ENCODE measurements around the gene PPP2R3A. TPM values are rescaled to one million over a fixed set of nuclear protein-coding genes. Genes with fewer than 3 reads are reported as not detected.
"Not testable (repeated sequence)": the region's sequence is repeated elsewhere in the genome, so short reads cannot be mapped to it uniquely, and the experiment has no call there.

PPP2R3A gene
- total RNA-seq, 2 donors from 2014 or later = 0.11 to 0.24 TPM

DNA sequence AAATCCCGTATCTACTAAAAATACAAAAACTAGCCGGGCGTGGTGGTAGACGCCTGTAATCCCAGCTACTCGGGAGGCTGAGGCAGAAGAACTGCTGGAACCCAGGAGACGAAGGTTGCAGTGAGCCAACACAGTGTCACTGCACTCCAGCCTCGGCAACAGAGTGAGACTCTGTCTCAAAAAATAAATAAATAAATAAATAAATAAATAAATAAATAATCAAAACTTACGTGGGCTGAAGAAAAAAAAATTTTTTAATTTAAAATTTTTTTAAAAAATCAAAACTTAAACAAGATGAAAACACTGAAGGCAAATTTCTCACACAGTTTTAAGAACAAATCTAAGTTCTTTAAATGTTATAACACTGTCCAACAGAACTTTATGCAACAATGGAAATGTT, 216.2 kb downstream of the PPP2R3A start:
- DNase-seq (ENCODE audit: low spot score) (no peak), ATAC-seq (no peak)
- Mint-ChIP-seq H3K36me3 (no peaks in the 10 kb centered on the region), H3K27ac (peak overlapping the region; percentile 54 to 59), H3K4me1 (ENCODE audit: low read depth in 2 of 2) (peaks cover 38 to 44% of the 10 kb centered on the region in 2 donors), H3K9me3 (no peaks in the 10 kb centered on the region), H3K27me3 (no peaks in the 10 kb centered on the region), H3K4me3 (no peak overlapping the region)

DNA sequence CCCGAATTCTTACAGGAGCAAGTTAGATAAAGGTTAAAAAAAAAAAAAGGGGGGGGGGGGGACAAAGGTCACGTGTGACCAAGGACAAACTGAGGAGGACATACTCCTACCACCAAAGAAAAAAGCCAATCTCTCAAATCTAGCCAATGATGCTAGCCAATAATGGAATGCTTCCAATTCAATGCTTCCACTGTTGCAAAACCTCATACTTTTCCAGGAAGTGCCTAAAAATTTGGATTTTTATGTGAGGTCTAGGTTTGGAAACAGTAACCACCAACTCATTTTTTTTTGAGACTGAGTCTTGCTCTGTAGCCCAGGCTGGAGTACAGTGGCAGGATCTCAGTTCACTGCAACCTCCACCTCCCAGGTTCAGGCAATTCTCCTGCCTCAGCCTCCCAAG, 219.2 kb downstream of the PPP2R3A start:
- no peak for ATAC-seq
- no peak overlapping the region for H3K4me3 Mint-ChIP-seq
- peak overlapping the region in 1 of 2 donors; percentile 59 for H3K27ac Mint-ChIP-seq
- H3K9me3 Mint-ChIP-seq = no peaks in the 10 kb centered on the region
- no peaks in the 10 kb centered on the region for H3K27me3 Mint-ChIP-seq
- peaks cover 42 to 54% of the 10 kb centered on the region in 2 donors for H3K4me1 Mint-ChIP-seq (ENCODE audit: low read depth in 2 of 2)
- no peak for DNase-seq (ENCODE audit: low spot score)
- H3K36me3 Mint-ChIP-seq = no peaks in the 10 kb centered on the region

GRCh38 chr3:136186344-136186743, 220.8 kb downstream of the PPP2R3A start:
- ATAC-seq (peak; percentile 72 to 77), DNase-seq (ENCODE audit: low spot score) (no peak)
- H3K9me3 Mint-ChIP-seq = no peaks in the 10 kb centered on the region
- no peaks in the 10 kb centered on the region for H3K27me3 Mint-ChIP-seq
- peak overlapping the region; percentile 56 to 70 for H3K27ac Mint-ChIP-seq
- no peaks in the 10 kb centered on the region for H3K36me3 Mint-ChIP-seq
- H3K4me3 Mint-ChIP-seq = peak overlapping the region; percentile 68
- peaks cover 53 to 65% of the 10 kb centered on the region in 2 donors for H3K4me1 Mint-ChIP-seq (ENCODE audit: low read depth in 2 of 2)

DNA sequence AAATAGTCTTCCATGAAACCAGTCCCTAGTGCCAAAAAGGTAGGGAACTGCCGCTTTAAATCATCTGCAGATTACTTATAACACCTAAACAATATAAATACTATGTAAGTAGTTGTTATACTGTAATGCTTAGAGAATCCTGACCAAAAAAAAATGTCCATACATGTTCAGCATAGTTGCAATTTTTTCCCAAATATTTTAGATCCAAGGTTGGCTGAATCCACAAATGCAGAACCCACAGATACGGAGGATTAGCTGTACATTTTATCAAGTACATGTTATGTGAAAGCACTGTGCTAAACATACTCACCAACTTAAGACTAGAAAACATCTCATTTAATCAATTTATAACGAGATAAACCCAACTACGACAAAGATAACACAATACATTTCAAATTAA, 221.3 kb downstream of the PPP2R3A start:
- Mint-ChIP-seq H3K27me3 (no peaks in the 10 kb centered on the region), H3K36me3 (no peaks in the 10 kb centered on the region), H3K4me1 (ENCODE audit: low read depth in 2 of 2) (peaks cover 58 to 70% of the 10 kb centered on the region in 2 donors), H3K27ac (peak overlapping the region; percentile 44 to 70), H3K9me3 (no peaks in the 10 kb centered on the region), H3K4me3 (peak overlapping the region; percentile 68)
- no peak for ATAC-seq
- DNase-seq (ENCODE audit: low spot score) = no peak

GRCh38 chr3:136187868-136188267, 222.3 kb downstream of the PPP2R3A start:
- no peak for DNase-seq (ENCODE audit: low spot score)
- H3K36me3 Mint-ChIP-seq = peaks cover 6% of the 10 kb centered on the region
- no peaks in the 10 kb centered on the region for H3K9me3 Mint-ChIP-seq
- ATAC-seq = no peak
- peak overlapping the region; percentile 73 for H3K4me3 Mint-ChIP-seq
- H3K27ac Mint-ChIP-seq = peak overlapping the region in 1 of 2 donors; percentile 21
- H3K27me3 Mint-ChIP-seq = no peaks in the 10 kb centered on the region
- peaks cover 60 to 71% of the 10 kb centered on the region in 2 donors for H3K4me1 Mint-ChIP-seq (ENCODE audit: low read depth in 2 of 2)

DNA sequence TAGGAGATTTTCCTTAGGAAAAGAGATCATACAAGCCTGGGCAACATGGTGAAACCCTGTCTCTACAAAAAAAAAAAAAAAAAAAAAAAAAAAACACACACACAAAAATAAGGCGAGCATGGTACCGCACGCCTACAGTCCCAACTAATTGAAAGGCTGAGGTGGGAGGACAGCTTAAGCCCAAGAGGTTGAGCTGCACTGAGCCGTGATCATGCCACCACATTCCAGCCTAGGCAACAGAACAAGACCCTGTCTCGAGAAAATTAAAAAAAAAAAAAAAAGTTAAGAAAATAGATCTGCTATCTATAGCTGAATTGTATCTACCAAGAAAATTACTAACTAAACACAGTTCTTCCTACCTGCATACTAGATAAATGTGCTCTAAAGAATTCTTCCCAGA, 223.5 kb downstream of the PPP2R3A start:
- peak overlapping the region; percentile 21 to 44 for H3K27ac Mint-ChIP-seq
- ATAC-seq (no peak), DNase-seq (ENCODE audit: low spot score) (no peak)
- H3K27me3 Mint-ChIP-seq = no peaks in the 10 kb centered on the region
- H3K36me3 Mint-ChIP-seq = peaks cover 13% of the 10 kb centered on the region
- H3K9me3 Mint-ChIP-seq = no peaks in the 10 kb centered on the region
- peaks cover 59 to 72% of the 10 kb centered on the region in 2 donors for H3K4me1 Mint-ChIP-seq (ENCODE audit: low read depth in 2 of 2)
- peak overlapping the region; percentile 73 for H3K4me3 Mint-ChIP-seq

- no peak for DNase-seq (ENCODE audit: low spot score)
- Mint-ChIP-seq H3K27me3 (no peaks in the 10 kb centered on the region), H3K4me1 (ENCODE audit: low read depth in 2 of 2) (peaks cover 65 to 82% of the 10 kb centered on the region in 2 donors), H3K9me3 (no peaks in the 10 kb centered on the region), H3K27ac (peak overlapping the region; percentile 95 to 98), H3K4me3 (peak overlapping the region; percentile 96), H3K36me3 (peaks cover 23% of the 10 kb centered on the region)
- no peak for ATAC-seq
These were observed 224.5 kb downstream of the PPP2R3A start for GRCh38 chr3:136189859-136190617.

- H3K27me3 Mint-ChIP-seq; ATAC-seq; H3K9me3 Mint-ChIP-seq; DNase-seq (ENCODE audit: low spot score): not testable (repeated sequence)
- H3K4me3 Mint-ChIP-seq = peak overlapping the region; percentile 96
- peaks cover 55 to 79% of the 10 kb centered on the region in 2 donors for H3K4me1 Mint-ChIP-seq (ENCODE audit: low read depth in 2 of 2)
- peaks cover 25% of the 10 kb centered on the region for H3K36me3 Mint-ChIP-seq
- peak overlapping the region; percentile 95 to 98 for H3K27ac Mint-ChIP-seq
These were observed 226.7 kb downstream of the PPP2R3A start for GRCh38 chr3:136192195-136192594.

DNA sequence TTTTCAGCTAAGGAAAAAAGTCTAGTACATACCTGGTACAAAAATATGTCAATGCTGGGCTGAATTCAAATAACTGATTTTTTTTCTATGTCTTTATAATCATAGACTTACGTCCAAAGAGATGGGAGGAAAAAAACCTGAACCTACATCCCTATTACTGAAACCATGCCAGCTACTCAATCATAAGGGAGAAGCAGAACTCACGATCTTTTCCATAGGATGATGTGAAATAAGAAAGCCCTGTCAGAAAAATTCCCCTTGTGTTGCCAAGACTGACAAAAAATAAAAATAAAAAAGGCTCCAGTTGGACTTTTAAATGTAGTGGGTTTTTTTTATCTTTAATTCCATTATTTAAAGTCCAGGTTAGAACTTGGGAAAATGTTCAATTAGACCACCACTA, 227.3 kb downstream of the PPP2R3A start:
- peaks cover 25% of the 10 kb centered on the region for H3K36me3 Mint-ChIP-seq
- H3K4me3 Mint-ChIP-seq = peak overlapping the region; percentile 96
- no peaks in the 10 kb centered on the region for H3K27me3 Mint-ChIP-seq
- DNase-seq (ENCODE audit: low spot score) = no peak
- H3K27ac Mint-ChIP-seq = peak overlapping the region; percentile 95 to 98
- H3K9me3 Mint-ChIP-seq = no peaks in the 10 kb centered on the region
- peaks cover 58 to 83% of the 10 kb centered on the region in 2 donors for H3K4me1 Mint-ChIP-seq (ENCODE audit: low read depth in 2 of 2)
- ATAC-seq = no peak

DNA sequence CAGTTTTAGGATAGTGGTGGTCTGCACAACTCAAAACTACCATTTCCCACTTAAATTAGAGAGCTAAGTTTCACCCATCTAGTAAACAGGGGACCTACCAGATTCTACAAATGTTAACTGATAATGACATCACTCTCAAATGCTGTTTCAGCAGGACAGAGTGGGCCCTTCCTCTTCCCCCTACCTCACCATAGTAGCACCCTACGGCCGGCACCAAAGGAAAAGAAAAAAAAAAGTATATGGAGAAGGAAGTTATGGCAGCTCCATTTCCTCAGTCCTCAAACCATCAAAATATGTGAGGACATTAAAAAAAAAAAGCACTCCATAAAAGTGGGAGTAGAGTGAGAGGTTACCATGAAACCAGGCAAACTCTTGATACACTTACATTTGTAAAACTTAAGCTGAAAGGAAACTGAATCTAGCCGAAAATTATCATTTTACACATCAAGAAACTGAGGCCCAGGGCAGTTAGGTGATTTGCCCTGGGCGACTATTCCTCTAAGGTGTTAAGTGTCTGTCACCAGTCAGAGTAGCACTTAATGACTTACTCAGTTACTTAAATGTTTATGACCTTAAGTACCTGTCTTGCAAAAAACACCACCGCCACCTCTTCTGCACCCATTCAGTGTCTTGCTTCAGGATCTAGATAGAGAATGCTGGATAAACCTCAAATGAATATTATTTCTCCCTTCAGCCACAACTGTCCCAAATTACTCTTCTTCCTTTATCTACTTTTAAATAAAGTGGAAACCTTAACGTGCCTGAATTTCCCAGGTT, 227.9 kb downstream of the PPP2R3A start:
- ATAC-seq (no peak), DNase-seq (ENCODE audit: low spot score) (no peak)
- H3K27me3 Mint-ChIP-seq = no peaks in the 10 kb centered on the region
- H3K36me3 Mint-ChIP-seq = peaks cover 25% of the 10 kb centered on the region
- H3K27ac Mint-ChIP-seq = peak overlapping the region; percentile 95 to 98
- no peaks in the 10 kb centered on the region for H3K9me3 Mint-ChIP-seq
- peaks cover 53 to 83% of the 10 kb centered on the region in 2 donors for H3K4me1 Mint-ChIP-seq (ENCODE audit: low read depth in 2 of 2)
- peak overlapping the region; percentile 96 for H3K4me3 Mint-ChIP-seq

- Mint-ChIP-seq H3K4me3 (peak overlapping the region; percentile 96), H3K27ac (peak overlapping the region; percentile 95 to 98), H3K4me1 (ENCODE audit: low read depth in 2 of 2) (peaks cover 51 to 73% of the 10 kb centered on the region in 2 donors), H3K27me3 (no peaks in the 10 kb centered on the region), H3K9me3 (no peaks in the 10 kb centered on the region), H3K36me3 (peaks cover 25% of the 10 kb centered on the region)
- DNase-seq (ENCODE audit: low spot score) (peak; percentile 82), ATAC-seq (no peak)
These were observed 229.1 kb downstream of the PPP2R3A start for GRCh38 chr3:136194409-136195257.

DNA sequence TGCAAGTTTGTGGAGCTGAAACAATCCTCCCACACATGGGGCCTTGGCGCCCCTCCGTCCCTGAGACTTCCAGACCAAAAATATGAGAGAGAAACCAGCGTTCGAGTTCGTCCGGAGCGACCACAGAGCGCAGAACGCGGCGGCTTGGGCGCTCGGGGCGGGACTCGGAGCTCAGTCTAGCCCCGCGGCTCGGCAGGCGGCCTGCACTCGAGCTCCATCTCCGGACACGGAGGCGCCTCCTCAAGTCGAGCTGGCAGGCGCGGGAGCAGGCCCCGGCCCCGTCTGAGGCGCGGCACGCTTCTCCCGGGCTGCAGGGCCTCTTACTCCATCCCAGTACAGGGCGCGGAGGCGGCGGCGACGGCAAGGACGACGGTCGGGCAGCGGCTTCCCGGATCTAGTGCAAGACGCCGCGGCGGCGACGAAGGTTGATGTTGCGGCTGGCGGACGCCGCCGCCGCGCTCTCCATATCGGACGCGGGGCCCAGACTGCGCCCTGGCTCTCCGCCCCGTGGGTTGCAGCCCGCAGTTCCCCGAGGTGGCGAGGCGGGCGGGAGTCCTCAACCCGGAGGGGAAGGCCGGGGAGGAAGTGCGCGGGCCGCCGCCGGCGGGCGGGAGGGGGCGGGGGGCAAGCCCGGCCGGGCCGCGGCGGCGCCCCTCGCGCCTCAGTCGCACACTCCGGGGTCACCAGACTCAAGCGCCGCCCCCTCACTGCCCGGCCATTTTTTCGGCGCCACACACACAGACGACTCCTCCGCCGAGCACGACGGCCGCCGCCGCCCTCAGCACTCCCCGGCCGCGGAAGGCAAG, 229.9 kb downstream of the PPP2R3A start:
- ATAC-seq = peak; percentile 72 to 73
- peak; percentile 90 for DNase-seq (ENCODE audit: low spot score)
- H3K4me1 Mint-ChIP-seq (ENCODE audit: low read depth in 2 of 2) = peaks cover 50 to 68% of the 10 kb centered on the region in 2 donors
- H3K27ac Mint-ChIP-seq = peak overlapping the region; percentile 95 to 98
- H3K27me3 Mint-ChIP-seq = no peaks in the 10 kb centered on the region
- H3K36me3 Mint-ChIP-seq = peaks cover 25% of the 10 kb centered on the region
- H3K9me3 Mint-ChIP-seq = no peaks in the 10 kb centered on the region
- H3K4me3 Mint-ChIP-seq = peak overlapping the region; percentile 96

DNA sequence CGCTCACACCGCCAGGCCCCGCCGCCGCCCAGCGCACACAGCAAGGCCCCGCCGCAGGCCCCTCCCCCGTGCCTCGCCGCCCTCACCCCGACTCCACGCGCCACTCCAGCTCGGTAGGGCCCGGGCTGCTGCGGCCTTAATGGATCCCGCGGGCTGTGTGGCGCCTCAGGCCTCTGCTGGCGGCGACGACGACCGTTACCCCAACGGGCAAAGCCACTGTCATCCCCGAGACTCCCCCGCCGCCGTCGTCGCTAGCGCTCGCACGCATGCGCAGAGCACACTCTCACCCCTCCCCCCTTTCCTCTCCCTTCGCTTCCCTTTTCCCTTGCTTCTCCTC, 230.5 kb downstream of the PPP2R3A start, which contains the start of gene MSL2:
Gene MSL2 (minus strand): TSS at position 272 of the 337 bp plus-strand sequence. CDS start 1,222 bp downstream, outside the sequence.
- H3K9me3 Mint-ChIP-seq = no peaks in the 10 kb centered on the region
- peaks cover 44 to 62% of the 10 kb centered on the region in 2 donors for H3K4me1 Mint-ChIP-seq (ENCODE audit: low read depth in 2 of 2)
- H3K4me3 Mint-ChIP-seq = peak within 1 kb of the TSS; percentile 96
- H3K27ac Mint-ChIP-seq = peak within 1 kb of the TSS; percentile 95 to 98
- H3K36me3 Mint-ChIP-seq = peaks cover 25% of the 10 kb centered on the region
- ATAC-seq (peak in 1 of 2 donors; percentile 72), DNase-seq (ENCODE audit: low spot score) (peak; percentile 88)
- H3K27me3 Mint-ChIP-seq = no peaks in the 10 kb centered on the region
